ENCODE measurements around the gene COX7A1. TPM values are rescaled to one million over a fixed set of nuclear protein-coding genes. Genes with fewer than 3 reads are reported as not detected.

COX7A1 gene
- polyA plus RNA-seq, 3 donors from 2014 or later, result not detected

DNA sequence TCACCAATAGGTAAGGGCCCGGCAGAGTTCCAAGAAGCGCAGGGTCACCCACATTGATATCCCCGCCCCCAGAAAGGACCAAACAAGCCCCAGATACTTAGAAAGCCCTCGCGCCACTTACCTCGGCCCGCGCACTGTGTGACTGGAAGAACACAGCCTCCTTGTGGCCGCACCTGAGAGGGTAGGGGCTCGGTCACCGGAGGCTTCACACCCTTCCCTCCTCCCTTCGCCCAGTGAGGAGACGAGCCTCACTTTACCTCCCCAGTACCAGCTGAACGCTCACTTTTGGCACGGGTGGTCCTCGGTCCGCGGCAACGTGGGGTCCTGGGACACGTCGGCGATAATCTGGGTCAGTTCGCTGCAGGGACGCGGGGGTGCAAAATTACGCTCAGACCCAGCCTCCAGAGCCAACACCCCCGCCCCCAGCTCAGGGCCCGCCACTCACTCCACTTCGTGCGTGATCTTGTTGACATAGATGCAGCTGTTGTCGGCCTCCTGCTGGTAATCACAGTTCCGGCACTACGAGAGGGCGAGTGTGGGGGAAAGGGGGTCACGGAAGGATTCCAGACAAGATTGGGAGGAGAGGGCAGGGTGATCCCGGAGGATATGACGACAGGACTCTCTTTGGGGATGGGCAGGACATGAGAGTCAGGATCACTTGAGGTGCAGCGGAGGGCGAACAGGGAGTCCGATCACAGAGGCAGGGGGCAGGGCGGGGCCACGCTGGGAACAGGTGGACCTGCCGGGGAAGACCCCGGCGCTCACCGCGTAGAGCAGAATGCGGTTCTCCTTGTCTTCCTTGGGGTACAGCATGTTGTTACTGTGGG lies 38.1 kb downstream of the COX7A1 start:
- Mint-ChIP-seq H3K27me3 (ENCODE audit: low read depth in 3 of 3) (peaks cover 11 to 20% (median 15%) of the 10 kb centered on the region in 3 donors), H3K4me3 (peak overlapping the region; percentile 83 to 95 (median 90)), H3K36me3 (peaks cover 4 to 8% (median 8%) of the 10 kb centered on the region in 3 donors), H3K9me3 (peaks cover 0 to 4% (median 0%) of the 10 kb centered on the region in 6 donors), H3K4me1 (peaks cover 45 to 47% of the 10 kb centered on the region in 2 donors), H3K27ac (peak overlapping the region; percentile 92 to 99 (median 98))
- DNase-seq, result peak; percentile 39 to 54 (median 54)

GRCh38 chr19:36113425-36113824 lies 38.8 kb downstream of the COX7A1 start:
- Mint-ChIP-seq H3K4me3 (peak overlapping the region; percentile 83 to 95 (median 90)), H3K27ac (peak overlapping the region; percentile 85 to 99 (median 98)), H3K36me3 (peaks cover 4 to 8% (median 8%) of the 10 kb centered on the region in 3 donors), H3K4me1 (peaks cover 45 to 47% of the 10 kb centered on the region in 2 donors), H3K27me3 (ENCODE audit: low read depth in 3 of 3) (peaks cover 11 to 20% (median 15%) of the 10 kb centered on the region in 3 donors), H3K9me3 (peaks cover 0 to 4% (median 0%) of the 10 kb centered on the region in 6 donors)
- DNase-seq, result no peak

DNA sequence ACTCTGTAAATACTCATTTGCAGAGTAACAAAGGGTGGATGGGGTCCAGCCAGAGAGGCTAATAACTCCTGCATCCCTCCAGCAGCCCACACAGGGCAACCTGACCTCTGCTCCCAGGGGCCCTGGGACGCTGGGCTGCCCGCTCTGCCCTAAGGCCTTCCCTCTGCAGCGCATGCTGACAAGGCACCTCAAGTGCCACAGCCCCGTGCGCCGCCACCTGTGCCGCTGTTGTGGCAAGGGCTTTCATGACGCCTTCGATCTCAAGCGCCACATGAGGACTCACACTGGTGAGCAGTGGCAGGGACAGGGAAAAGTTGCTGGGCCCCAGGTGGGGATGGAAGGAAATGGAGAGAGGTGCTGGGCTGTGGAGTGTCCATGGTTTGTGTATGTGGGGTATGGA lies 39.6 kb downstream of the COX7A1 start:
- H3K27ac Mint-ChIP-seq, result peak overlapping the region in 4 of 6 donors; percentile 17 to 82 (median 80)
- H3K4me1 Mint-ChIP-seq, result peaks cover 41% of the 10 kb centered on the region in 2 donors
- DNase-seq, result no peak
- H3K9me3 Mint-ChIP-seq, result peaks cover 0 to 4% (median 0%) of the 10 kb centered on the region in 6 donors
- H3K4me3 Mint-ChIP-seq, result peak overlapping the region; percentile 59 to 88 (median 68)
- H3K36me3 Mint-ChIP-seq, result peaks cover 0 to 4% (median 3%) of the 10 kb centered on the region in 3 donors
- H3K27me3 Mint-ChIP-seq (ENCODE audit: low read depth in 3 of 3), result peaks cover 11 to 20% (median 15%) of the 10 kb centered on the region in 3 donors

- DNase-seq, result no peak
- Mint-ChIP-seq H3K27ac (no peak overlapping the region), H3K4me3 (no peak overlapping the region), H3K36me3 (peaks cover 0 to 4% (median 3%) of the 10 kb centered on the region in 3 donors), H3K9me3 (peaks cover 0 to 4% (median 0%) of the 10 kb centered on the region in 6 donors), H3K27me3 (ENCODE audit: low read depth in 3 of 3) (peaks cover 11 to 20% (median 15%) of the 10 kb centered on the region in 3 donors), H3K4me1 (peaks cover 30 to 31% of the 10 kb centered on the region in 2 donors)
Measured at GRCh38 chr19:36111200-36111539, 41.1 kb downstream of the COX7A1 start.

- Mint-ChIP-seq H3K4me1 (peaks cover 26% of the 10 kb centered on the region in 2 donors), H3K36me3 (peaks cover 0 to 4% (median 3%) of the 10 kb centered on the region in 3 donors), H3K27me3 (ENCODE audit: low read depth in 3 of 3) (peaks cover 11 to 15% (median 15%) of the 10 kb centered on the region in 3 donors), H3K4me3 (peak within 1 kb of the TSS in 1 of 5 donors; percentile 26), H3K9me3 (peaks cover 0 to 4% (median 0%) of the 10 kb centered on the region in 6 donors), H3K27ac (no peak within 1 kb of the TSS)
- no peak for DNase-seq
Measured at GRCh38 chr19:36110487-36111199, 41.6 kb downstream of the COX7A1 start, which contains the start of gene OVOL3. OVOL3 (plus strand) TSS chr19:36111143; CDS start chr19:36111203, 60 bp downstream.

GRCh38 chr19:36108684-36109083 lies 43.6 kb downstream of the COX7A1 start:
- DNase-seq, result no peak
- H3K36me3 Mint-ChIP-seq, result peaks cover 0 to 4% (median 3%) of the 10 kb centered on the region in 3 donors
- peaks cover 10% of the 10 kb centered on the region in 2 donors for H3K4me1 Mint-ChIP-seq
- H3K4me3 Mint-ChIP-seq, result no peak overlapping the region
- no peak overlapping the region for H3K27ac Mint-ChIP-seq
- no peaks in the 10 kb centered on the region for H3K9me3 Mint-ChIP-seq
- peaks cover 1 to 3% (median 2%) of the 10 kb centered on the region in 3 donors for H3K27me3 Mint-ChIP-seq (ENCODE audit: low read depth in 3 of 3)

DNA sequence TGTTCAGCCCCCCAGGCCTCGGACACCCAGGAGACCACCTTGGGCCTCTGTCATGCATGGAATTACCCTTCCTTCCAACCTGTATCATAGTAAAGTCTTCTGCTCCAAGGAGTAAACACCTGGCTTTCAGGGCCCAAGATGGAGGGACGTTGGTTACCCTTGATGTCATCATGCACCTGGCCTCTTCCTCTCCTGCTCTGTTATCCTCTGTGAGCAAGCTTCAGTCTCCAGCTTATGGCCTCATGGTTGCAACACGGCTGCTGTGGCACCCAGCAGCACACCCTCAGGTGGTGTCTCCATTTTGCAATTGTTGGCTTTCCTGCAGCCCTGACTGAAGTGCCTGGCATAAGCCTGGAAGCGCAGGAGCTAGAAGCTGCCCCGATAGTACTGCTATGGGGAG lies 45.3 kb downstream of the COX7A1 start:
- DNase-seq, result no peak
- Mint-ChIP-seq H3K9me3 (no peaks in the 10 kb centered on the region), H3K27ac (no peak overlapping the region), H3K4me3 (no peak overlapping the region), H3K4me1 (no peaks in the 10 kb centered on the region), H3K27me3 (ENCODE audit: low read depth in 3 of 3) (no peaks in the 10 kb centered on the region), H3K36me3 (peaks cover 0 to 3% (median 0%) of the 10 kb centered on the region in 3 donors)

DNA sequence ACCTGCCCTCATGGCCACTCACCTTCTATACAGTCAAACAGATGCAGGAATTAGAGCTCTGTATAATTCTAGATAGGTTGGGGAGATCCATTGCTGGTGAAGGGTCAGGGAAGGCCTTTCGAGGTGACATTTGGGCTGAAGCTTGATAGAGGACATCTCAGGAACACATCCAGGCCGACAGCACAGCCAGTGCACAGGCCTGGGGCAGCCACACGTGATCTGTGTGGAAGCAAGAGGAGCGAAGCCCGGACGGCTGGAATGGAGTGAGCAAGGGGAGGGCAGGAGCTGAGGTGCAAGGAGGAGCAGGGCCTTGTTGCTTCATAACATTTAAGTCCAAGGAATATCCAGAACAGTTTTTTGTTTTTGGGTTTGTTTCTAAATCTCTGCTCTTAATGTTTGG lies 45.8 kb downstream of the COX7A1 start:
- H3K4me3 Mint-ChIP-seq, result no peak overlapping the region
- no peaks in the 10 kb centered on the region for H3K27me3 Mint-ChIP-seq (ENCODE audit: low read depth in 3 of 3)
- peak overlapping the region in 1 of 6 donors; percentile 57 for H3K27ac Mint-ChIP-seq
- no peak for DNase-seq
- peaks cover 0 to 3% (median 0%) of the 10 kb centered on the region in 3 donors for H3K36me3 Mint-ChIP-seq
- no peaks in the 10 kb centered on the region for H3K9me3 Mint-ChIP-seq
- no peaks in the 10 kb centered on the region for H3K4me1 Mint-ChIP-seq

GRCh38 chr19:36103842-36104552 lies 48.2 kb downstream of the COX7A1 start:
- Mint-ChIP-seq H3K9me3 (no peaks in the 10 kb centered on the region), H3K27ac (peak overlapping the region in 1 of 6 donors; percentile 34), H3K4me1 (no peaks in the 10 kb centered on the region), H3K4me3 (no peak overlapping the region), H3K27me3 (ENCODE audit: low read depth in 3 of 3) (no peaks in the 10 kb centered on the region), H3K36me3 (peaks cover 0 to 3% (median 0%) of the 10 kb centered on the region in 3 donors)
- no peak for DNase-seq

GRCh38 chr19:36103040-36103626 lies 49.1 kb downstream of the COX7A1 start:
- no peaks in the 10 kb centered on the region for H3K4me1 Mint-ChIP-seq
- peaks cover 0 to 2% (median 0%) of the 10 kb centered on the region in 3 donors for H3K27me3 Mint-ChIP-seq (ENCODE audit: low read depth in 3 of 3)
- DNase-seq, result no peak
- H3K36me3 Mint-ChIP-seq, result peaks cover 0 to 7% (median 0%) of the 10 kb centered on the region in 3 donors
- H3K27ac Mint-ChIP-seq, result no peak overlapping the region
- H3K9me3 Mint-ChIP-seq, result no peaks in the 10 kb centered on the region
- no peak overlapping the region for H3K4me3 Mint-ChIP-seq

GRCh38 chr19:36101550-36102327 lies 50.5 kb downstream of the COX7A1 start:
- H3K27me3 Mint-ChIP-seq (ENCODE audit: low read depth in 3 of 3), result peaks cover 0 to 2% (median 0%) of the 10 kb centered on the region in 3 donors

More at GRCh38 chr19:36101550-36102327, 50.5 kb downstream of the COX7A1 start:
- H3K4me1 Mint-ChIP-seq, result no peaks in the 10 kb centered on the region
- H3K36me3 Mint-ChIP-seq, result peaks cover 0 to 7% (median 4%) of the 10 kb centered on the region in 3 donors
- H3K27ac Mint-ChIP-seq, result no peak overlapping the region
- H3K4me3 Mint-ChIP-seq, result no peak overlapping the region
- no peak for DNase-seq
- no peaks in the 10 kb centered on the region for H3K9me3 Mint-ChIP-seq

Data from immature natural killer cell (primary cell).